CD4-positive, alpha-beta T cell treated with Interleukin-4 for 4 hours (primary cell): ENCODE data around the gene GABRA5.

Source experiments
- DNase-seq: peaks from one replicate; pipeline ENCODE4 v3.0.0-alpha.2; 2020

The GABRA5 gene

DNA sequence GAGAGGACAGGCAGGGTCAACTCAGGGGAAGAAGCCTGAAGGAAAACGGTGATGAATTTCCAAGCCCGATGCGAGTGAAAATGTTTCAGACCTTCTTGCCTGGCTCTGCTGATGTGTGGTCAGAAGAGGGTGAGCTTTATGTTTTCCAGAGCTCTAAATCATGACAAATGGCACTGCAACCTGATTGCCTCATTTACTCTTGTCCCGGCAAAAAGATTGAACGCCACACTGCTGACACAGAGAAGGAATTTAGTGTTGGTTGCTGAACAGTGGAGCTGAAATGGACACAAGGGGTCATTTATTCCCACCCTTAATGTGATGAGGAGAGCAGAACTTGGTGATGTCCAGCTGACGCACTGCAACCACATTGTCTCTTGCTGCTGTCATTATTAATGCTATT is 68.0 kb downstream of the GABRA5 start:
- no peak for DNase-seq

DNA sequence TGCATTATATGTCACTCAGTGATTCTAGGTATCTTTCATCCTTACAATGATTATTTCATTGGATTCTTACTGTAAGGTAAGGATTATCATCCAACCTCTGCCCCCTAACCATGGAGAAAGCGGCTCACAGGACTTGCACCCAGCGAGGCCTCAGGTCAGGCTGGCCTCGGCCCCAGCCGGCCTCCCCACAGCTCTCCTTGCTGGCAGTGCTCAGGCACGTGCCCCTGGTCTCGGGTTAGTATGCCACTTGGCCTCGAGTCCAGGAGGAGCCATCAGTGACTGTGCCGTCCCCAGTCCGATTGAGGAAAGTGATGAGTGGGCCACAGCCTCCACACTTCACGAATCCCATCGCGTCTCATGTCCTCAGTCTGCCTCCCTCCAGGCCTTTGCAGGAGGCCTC is 68.5 kb downstream of the GABRA5 start:
- no peak for DNase-seq

DNA sequence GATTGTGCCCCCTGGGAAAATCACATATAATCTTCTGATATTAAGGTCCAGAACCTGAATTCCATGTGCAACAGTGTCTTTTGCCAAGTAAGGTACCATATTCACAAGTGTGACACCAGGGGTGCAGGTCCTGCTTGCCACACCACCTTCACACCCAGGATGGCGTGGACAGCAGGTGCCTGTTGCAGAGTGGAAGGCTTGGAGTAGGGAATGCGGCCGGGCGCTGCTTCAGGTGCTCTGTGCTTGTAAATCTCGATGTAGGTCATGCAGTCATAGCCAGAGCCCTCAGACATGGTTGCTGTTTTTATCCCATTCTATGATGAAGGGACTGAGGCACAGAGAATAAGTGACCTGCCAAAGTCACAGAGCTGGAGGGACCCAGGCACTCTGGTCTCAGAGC is 69.6 kb downstream of the GABRA5 start:
- no peak for DNase-seq

DNA sequence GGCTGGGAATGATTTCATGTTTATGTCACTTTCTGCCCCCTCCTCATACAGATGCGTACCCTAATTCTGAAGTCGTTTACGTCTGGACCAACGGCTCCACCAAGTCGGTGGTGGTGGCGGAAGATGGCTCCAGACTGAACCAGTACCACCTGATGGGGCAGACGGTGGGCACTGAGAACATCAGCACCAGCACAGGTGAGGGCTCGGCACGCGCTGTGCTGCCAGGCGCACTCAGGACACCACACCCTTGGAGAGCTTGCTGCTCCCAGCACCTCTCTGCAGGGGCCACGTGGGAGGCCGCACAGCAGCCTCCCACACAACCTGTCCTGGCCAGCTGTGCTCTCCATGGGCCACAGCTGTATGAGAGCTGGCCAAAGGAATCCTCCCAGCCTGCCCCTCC is 70.3 kb downstream of the GABRA5 start:
- no peak for DNase-seq

DNA sequence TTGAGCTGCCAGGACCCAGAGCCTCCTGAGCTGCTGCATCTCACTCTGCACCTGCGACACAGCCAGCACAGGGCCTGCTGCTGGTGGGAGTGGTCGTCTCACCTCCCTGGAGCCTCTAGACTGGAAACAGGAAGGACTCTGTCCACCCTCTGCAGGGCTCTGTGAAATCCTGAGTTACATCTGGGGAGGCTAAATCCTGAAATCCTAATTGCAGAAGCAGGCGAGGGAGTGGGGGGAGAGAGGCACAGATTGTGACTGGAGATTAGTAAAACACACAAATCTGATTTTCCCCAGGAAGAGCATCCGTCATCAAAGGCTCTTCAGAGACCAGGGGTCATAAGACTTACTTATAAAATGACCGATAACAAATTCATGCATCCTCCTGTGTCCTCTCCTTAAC is 72.5 kb downstream of the GABRA5 start:
- no peak for DNase-seq

DNA sequence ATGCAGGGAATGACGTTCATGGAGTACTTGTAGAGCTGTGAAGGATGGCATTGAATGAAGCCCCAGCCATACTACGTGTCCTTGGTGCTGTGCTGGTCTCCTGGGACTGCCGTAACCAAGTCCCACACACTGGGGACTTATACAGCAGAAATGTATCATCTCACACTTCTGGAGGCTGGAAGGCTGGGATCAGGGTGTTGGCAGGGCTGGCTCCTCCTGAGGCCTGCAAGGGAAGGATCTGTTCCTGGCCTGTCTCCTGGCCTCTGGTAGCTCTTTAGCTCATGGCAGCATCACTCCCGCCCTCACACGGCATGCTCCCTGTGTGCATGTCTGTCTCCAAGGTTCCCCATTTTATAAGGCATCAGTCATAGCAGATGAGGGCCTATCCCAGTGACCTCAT is 74.6 kb downstream of the GABRA5 start:
- no peak for DNase-seq

DNA sequence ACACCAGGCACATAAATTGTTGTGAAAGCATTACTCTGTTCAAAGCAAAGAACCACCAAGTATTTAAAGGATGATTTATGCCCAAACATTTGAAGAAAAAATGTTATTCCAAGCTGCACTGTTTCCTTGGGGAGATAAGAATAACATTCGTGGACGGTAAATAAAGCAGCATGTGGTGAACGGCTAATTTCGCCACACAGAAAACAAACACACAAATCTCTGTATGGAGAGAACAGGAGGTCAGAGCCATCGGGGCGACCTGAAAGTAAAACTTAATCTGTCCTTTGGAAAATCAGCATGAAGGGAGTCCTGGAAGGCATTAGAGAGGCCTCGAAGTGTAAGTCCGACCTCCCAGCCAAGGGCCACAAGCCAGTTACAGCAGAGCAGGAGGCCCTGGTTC is 77.0 kb downstream of the GABRA5 start:
- no peak for DNase-seq

DNA sequence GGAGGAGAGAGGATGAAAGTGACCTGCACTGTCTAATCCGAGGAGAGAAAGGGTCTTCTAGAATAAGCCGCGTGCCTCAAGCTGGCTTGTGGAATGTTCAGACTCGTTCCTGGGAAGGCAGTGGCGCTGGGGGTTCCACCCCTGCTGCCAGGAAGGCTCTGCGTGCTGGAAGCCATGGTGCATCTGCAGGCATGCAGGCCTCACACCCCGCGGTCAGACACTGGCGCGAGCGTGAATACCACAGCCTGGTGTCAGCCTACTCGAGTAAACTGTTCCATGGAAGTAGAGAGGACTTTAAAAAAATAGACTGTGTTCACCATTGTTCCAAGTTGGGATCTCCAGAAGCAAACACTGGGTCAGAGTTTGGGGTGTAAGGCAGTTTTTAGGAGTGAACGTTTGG is 78.2 kb downstream of the GABRA5 start:
- no peak for DNase-seq

DNA sequence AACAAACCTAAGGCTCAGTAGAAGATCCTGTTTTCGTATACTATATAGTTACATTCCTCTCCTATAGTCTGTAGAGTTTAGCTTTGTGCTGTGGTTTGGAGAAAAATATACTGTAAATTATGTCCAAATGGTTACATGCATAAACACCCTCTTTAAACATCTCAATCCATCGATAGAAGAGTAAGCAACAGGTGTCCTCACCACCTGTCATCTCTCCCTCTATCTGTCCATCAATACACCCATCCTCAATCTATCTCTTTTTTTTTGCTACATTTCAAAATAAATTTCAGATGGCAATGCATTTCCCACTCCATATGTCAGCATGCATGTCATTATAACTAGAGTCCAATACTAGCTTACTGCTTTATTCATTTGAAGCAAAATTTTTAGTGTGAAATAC is 83.1 kb downstream of the GABRA5 start:
- DNase-seq = no peak

DNA sequence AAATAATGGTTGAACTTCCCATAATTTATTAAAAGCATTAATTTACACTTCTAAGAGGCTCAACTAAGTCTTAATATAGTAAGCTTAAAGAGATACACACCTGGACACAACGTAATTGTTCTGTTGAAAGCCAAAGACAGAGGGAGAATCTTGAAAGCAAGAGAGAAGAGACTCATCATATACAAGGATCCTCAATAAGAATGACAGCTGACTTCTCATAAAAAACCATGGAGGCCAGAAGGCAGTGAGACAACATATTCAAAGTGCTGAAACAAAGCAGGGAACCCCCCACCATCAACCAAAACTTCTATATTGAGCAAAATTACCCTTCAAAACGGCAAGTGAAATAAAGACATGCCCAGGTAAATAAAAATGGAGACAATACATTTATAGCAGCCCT is 87.5 kb downstream of the GABRA5 start:
- DNase-seq = no peak

DNA sequence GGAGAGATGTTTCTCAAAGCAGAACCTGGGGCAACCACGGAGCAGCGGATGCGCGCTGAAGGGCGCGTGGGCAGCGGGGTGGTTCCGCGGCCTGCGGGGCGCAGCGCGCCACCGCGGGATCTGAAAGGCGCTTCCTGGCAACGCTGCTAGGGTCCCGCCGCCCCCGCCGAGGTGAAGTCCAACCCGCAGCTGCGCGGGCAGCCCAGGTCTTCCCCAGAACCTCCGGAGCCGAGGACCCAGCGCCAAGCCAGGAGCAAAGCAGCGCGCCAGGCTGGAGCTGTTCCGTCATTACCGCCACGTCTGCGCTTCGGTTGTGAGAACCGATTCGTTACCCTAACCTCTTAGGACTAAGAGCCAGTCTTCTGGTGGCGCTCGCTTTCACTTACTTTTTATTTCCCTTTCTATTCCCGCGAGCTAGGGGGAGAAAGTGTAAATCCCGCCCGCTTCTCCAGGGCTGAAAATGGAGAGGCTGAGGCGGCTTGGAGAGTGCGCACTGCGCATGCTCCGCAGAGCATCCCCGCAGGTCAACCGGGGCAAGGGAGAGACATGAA is 100.9 kb downstream of the GABRA5 start:
- no peak for DNase-seq

DNA sequence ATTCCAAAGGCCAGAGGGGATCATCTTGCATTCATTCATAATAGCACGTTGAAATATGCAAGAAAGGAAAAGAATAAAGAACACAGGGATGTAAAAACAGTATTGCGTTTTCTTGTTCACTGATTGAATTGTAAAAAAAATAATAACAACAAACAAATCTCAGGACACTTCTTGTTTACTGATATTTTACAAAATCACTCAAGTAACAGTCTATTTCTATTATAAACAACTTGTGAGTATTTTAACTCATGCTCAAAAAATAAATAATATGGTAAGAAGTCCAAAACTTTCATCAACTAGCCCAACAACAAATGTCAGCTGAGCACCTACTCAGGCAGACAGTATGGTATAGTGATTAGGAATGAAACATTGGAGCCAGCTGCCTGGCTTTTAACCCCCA is 101.9 kb downstream of the GABRA5 start:
- DNase-seq = no peak

DNA sequence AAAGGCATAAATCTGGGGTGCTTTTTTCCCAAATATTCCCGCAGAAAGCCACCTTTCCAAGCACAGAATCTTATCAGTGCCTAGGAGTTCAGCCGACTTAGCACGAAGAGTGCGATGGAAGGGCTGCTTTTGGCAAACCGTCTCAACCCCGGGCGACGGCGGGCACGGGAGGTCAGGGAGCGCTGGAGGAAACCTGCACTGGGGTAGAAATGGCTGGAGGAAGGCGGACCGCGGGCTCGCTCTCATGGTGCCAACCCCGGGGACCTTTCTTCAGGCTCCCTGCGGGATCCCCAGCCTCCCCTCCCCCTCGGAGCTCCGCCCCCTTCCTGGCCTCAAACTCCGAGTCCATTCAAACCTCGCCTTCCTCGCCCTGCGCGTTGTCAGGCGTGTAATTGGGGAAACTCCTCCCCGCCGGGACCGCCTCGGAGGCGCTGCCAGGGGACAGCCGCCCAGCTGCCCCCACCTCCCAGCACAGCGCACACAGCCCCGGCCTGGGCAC is 103.9 kb downstream of the GABRA5 start, which contains the start of gene GABRG3:
GABRG3 (plus strand) TSS at position 470 of the 499 bp plus-strand sequence.
- no peak for DNase-seq

DNA sequence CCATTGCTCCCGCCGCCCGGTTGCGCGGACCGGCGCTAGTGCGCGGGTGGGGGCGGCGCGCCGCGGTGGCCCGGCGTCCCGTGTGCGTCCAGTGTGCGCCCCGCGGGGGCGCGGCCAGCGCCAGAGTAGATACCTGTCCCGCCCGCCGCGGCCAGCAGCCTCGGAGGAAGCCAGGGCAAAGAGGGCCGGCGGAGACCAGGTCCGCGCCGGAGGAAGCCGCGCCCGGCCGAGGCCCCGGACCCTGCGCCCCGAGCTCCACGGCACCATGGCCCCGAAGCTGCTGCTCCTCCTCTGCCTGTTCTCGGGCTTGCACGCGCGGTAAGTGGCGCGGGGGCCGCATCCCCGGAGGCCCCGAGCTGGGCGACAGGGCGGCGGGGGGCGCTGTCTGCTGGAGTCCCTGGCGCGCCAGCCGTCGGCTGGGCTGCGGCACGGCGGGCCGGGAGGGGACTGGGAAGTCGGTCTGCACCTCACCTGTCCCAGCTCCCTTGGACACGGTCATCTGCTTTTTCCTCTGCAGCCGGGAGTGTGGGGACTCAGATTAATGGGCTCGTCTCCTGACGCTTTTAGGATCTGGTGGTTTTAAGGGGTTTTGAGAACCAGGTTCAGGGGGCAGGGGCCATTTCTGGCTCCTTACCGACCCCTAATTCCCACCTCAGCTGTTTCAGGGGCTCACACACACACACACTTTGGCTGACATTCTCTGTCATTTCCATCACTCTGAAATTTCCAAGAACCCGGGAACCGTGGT is 104.6 kb downstream of the GABRA5 start:
- no peak for DNase-seq

DNA sequence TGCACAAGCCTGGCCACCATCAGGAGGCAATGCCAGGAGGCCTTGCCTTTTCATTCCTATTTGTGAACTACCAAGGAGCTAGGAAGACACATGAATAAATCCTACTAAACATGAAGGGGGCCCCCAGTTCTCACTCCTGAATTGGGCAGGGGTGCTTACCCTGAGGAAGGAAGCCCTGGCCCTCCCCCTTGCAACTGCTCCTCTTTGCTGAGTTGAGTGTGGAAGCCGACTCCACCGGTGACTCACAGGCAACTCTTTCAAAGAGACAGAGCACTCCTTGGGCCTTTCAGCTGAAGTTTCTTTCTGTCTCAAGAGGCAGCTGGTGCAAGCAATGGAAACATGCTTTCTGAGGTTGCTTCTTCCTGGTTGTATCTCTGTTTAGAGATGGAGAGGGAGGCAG is 105.8 kb downstream of the GABRA5 start:
- no peak for DNase-seq

DNA sequence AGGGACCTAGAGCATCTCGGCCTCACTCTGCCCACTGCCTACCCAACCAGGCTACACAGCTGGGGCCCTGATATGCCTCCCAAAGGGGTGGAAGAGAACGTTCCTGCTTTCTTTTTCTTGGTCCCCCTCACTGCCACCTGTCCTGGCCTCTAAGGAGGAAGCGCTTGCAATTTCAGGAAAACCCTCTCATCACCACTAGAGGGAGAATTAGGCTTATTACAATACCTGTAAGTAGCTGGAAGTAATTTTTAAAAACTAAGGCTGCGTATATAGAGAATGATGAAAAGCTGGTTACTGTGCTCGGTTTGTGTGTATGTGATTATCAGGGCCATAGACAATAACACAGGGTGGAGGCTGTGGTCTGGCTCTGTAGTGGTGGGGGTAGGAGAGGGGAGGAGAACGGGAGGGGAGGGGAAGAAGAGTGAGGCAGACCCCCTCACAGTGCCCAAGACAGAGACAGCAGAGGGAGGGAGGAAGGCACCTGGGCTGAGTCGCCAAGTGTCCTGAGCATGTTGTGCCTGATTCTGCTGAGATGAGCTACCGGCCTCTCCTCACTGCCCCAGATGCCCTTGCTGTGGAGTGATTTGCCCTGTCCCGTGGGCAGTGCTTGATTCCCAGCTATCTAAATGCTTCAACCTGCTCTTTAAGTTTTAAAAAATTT is 107.4 kb downstream of the GABRA5 start:
- no peak for DNase-seq

DNA sequence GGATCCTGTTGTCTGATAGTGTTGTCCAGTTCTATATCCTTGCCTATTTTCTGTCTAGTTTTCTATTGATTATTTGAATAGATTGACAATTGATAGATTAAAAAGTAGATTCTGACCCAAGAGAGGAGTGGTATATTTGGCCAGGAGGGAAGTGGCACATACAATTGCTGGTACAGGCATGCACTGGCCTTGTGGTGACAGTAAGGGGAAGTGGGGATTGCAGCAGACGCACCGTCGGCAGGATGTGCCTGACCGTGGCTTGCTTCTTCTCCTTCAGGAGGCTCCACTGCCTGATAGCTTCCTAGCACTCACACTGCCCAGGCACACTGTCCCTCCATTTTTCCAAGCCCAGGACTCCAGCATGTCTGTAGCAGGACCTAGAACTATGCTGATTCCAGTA is 114.6 kb downstream of the GABRA5 start:
- DNase-seq = no peak

DNA sequence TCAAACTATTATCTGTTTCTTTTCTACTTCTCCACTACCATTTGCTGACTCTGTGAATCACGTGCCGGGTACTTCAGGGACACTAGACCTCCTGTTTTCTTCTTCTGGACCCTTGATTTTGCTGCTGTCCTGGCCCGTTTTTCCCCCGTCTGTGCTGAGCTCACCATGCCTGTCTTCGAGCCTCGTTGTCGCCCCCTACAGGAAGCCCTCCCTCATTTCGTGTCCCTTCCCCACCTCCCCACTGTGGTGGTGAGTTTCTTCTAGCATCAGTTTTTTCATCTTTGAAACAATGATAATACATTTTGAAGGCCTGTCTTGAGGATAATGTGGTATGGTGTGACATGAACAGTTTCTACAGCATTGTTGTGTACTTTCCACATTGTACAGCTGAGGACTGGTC is 117.0 kb downstream of the GABRA5 start:
- DNase-seq = no peak

DNA sequence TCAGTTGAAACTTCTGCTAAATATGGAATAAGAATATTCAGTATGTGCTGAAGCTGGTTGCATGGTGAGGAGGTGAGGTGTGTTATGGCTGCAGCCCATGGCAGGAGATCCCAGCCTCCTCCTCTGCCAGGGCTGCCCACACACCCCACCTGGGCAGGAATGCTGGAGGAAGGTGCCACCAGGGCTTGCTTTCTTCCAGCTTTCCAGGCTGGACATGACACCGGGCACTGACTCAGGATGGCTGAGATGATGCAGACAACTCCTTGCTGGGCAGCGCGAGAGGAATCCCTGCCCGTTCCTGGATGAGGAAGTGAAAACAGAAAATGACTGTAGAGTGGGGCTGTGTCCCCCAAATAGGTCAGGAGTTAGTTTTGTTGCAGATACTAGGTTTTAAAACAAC is 118.2 kb downstream of the GABRA5 start:
- no peak for DNase-seq

DNA sequence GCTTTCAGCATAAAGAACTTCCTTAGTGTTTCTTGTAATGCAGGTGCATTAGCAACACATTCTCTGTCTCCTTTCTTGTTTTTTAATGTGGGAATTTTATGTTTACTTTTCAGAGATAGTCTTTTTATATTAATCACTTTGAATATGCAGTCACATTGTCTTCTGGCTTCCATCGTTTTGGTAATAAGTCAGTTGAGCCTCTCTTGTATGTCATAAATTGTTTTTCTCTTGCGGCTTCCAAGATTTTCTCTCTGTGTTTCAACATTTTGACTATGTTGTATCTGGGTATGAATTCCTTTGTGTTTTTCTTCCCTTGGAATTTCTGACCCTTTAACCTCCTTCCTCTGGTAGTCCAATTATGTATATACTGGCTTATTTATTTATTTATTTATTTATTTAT is 129.4 kb downstream of the GABRA5 start:
- no peak for DNase-seq
